CD14-positive monocyte (primary cell): Measurements from ENCODE around the gene ISOC1. TPM values are rescaled to one million over a fixed set of nuclear protein-coding genes. Genes with fewer than 3 reads are reported as not detected.

Experiments
- DNase-seq, 3 donors: peaks; one replicate each; pipeline ENCODE4 v3.0.0-alpha.2; 2011 to 2022
- H2AFZ ChIP-seq: 2 replicates; pipeline ENCODE4 v1.6.0; 2012; ENCODE audit warnings: mild to moderate bottlenecking, low read depth, low read length, inconsistent platforms; ENCODE audit not compliant: insufficient read depth, poor library complexity, severe bottlenecking
- H3K27ac ChIP-seq, 2 donors: 1 replicate in 1 of 2; 2 replicates in 1 of 2; pipeline ENCODE4 v1.5.1; 2012 to 2013; ENCODE audit warnings: low read length in 2 of 2, control low read depth in 1 of 2, inconsistent platforms in 1 of 2, low read depth in 1 of 2, mild to moderate bottlenecking in 1 of 2
- H3K27me3 ChIP-seq, 2 donors: one replicate each; pipeline versions ENCODE4 v1.6.0 to v1.6.1; 2011 to 2013; ENCODE audit warnings: low read length in 2 of 2; ENCODE audit not compliant: control insufficient read depth in 2 of 2, insufficient read depth in 2 of 2
- H3K36me3 ChIP-seq, 2 donors: replicated peaks in 1 of 2; 1 replicate in 1 of 2; 2 replicates in 1 of 2; pipeline versions ENCODE4 v1.5.1 to v1.6.1; 2012 to 2013; ENCODE audit warnings: low read length in 2 of 2, control low read depth in 1 of 2, inconsistent platforms in 1 of 2, mild to moderate bottlenecking in 1 of 2; ENCODE audit not compliant: insufficient read depth in 2 of 2, control insufficient read depth in 1 of 2
- H3K4me1 ChIP-seq, 2 donors: 1 replicate in 1 of 2; 2 replicates in 1 of 2; pipeline versions ENCODE4 v1.5.1 to v1.6.1; 2012 to 2013; ENCODE audit warnings: low read length in 2 of 2, control low read depth in 1 of 2, inconsistent platforms in 1 of 2, mild to moderate bottlenecking in 1 of 2, moderate library complexity in 1 of 2; ENCODE audit not compliant: insufficient read depth in 2 of 2, control insufficient read depth in 1 of 2
- H3K4me2 ChIP-seq: replicated peaks from 2 replicates; pipeline ENCODE3; 2012; ENCODE audit warnings: low read length, moderate library complexity, mild to moderate bottlenecking; ENCODE audit not compliant: poor library complexity, severe bottlenecking; ENCODE audit errors: extremely low read depth
- H3K4me3 ChIP-seq, 3 experiments: fragments of 200-600 bp in 1 of 3; sonication (generic) in 1 of 3; replicated peaks in 1 of 3; 1 replicate in 2 of 3; 2 replicates in 1 of 3; pipeline ENCODE4 v1.5.1; 2011 to 2013; ENCODE audit warnings: low read length in 3 of 3, mild to moderate bottlenecking in 3 of 3, control low read depth in 2 of 3, low read depth in 2 of 3, inconsistent platforms in 1 of 3, moderate library complexity in 1 of 3
- H3K79me2 ChIP-seq: 2 replicates; pipeline ENCODE4 v1.6.0; 2012; ENCODE audit warnings: mild to moderate bottlenecking, control low read depth, inconsistent platforms, low read length, moderate library complexity; ENCODE audit not compliant: insufficient read depth
- H3K9ac ChIP-seq: 2 replicates; pipeline ENCODE4 v1.6.0; 2017; ENCODE audit warnings: low read length, mild to moderate bottlenecking; ENCODE audit not compliant: insufficient read depth, poor library complexity, severe bottlenecking
- H3K9me3 ChIP-seq, 2 donors: replicated peaks in 1 of 2; 1 replicate in 1 of 2; 2 replicates in 1 of 2; pipeline versions ENCODE4 v1.5.1 to v1.6.1; 2012 to 2013; ENCODE audit warnings: low read length in 2 of 2, control low read depth in 1 of 2; ENCODE audit not compliant: control insufficient read depth in 1 of 2, insufficient read depth in 1 of 2
- H4K20me1 ChIP-seq: 2 replicates; pipeline ENCODE4 v1.6.0; 2012; ENCODE audit warnings: mild to moderate bottlenecking, low read length, control low read depth, moderate library complexity; ENCODE audit not compliant: insufficient read depth
- H3K27ac Mint-ChIP-seq, 7 donors: one replicate each; pipeline ENCODE4 v1.8.0; 2020; ENCODE audit warnings: mild to moderate bottlenecking in 7 of 7, mixed read lengths in 7 of 7, moderate library complexity in 6 of 7, inconsistent platforms in 2 of 7
- H3K27me3 Mint-ChIP-seq, 3 donors: one replicate each; pipeline ENCODE4 v1.8.0; 2021 to 2022; ENCODE audit warnings: low read depth in 3 of 3, mild to moderate bottlenecking in 3 of 3, mixed read lengths in 3 of 3, moderate library complexity in 3 of 3, inconsistent platforms in 1 of 3
- H3K36me3 Mint-ChIP-seq, 2 donors: one replicate each; pipeline ENCODE4 v1.8.0; 2020; ENCODE audit warnings: mixed read lengths in 2 of 2, inconsistent platforms in 1 of 2, mild to moderate bottlenecking in 1 of 2
- H3K4me1 Mint-ChIP-seq: one replicate; pipeline ENCODE4 v1.8.0; 2020; ENCODE audit warnings: mild to moderate bottlenecking, mixed read lengths
- H3K4me3 Mint-ChIP-seq, 2 donors: one replicate each; pipeline ENCODE4 v1.8.0; 2020; ENCODE audit warnings: mild to moderate bottlenecking in 2 of 2, mixed read lengths in 2 of 2, moderate library complexity in 1 of 2
- H3K9me3 Mint-ChIP-seq, 7 donors: one replicate each; pipeline ENCODE4 v1.8.0; 2020 to 2022; ENCODE audit warnings: mixed read lengths in 7 of 7, mild to moderate bottlenecking in 6 of 7, moderate library complexity in 6 of 7, inconsistent platforms in 2 of 7
- CTCF ChIP-seq: fragments of 200-600 bp; IDR thresholded peaks from one replicate; pipeline ENCODE4 v1.8.0; 2022; ENCODE audit warnings: antibody characterized with exemption, mild to moderate bottlenecking
- WGBS: methylation state at CpG from one replicate; pipeline ENCODE4 v1.1.5; 2013; ENCODE audit warnings: missing lambda C conversion rate; ENCODE audit not compliant: insufficient coverage; 5-methylcytosine and 5-hydroxymethylcytosine counted together
- intact Hi-C, 2 donors: fragments of 100-400 bp; cut with micrococcal nuclease; formaldehyde crosslinking; loops; one replicate each; pipeline versions ENCODE4 v1.15.0 to v1.15.1; 2023
- polyA plus RNA-seq, 3 donors: library from polyadenylated mRNA; depleted of rRNA in 1 of 3; unstranded in 2 of 3; stranded (reverse) in 1 of 3; fragments of 300-500 nt in 2 of 3; fragments of >200 nt in 1 of 3; fragmentation: Illumina TruSeq in 2 of 3; gene quantifications; 1 replicate in 2 of 3; 2 replicates in 1 of 3; pipeline ENCODE4 v1.2.3, GENCODE V29; 2012 to 2021

ISOC1 gene
- polyA plus RNA-seq, 3 donors = 5.6 to 19.4 (median 16.6) TPM

- Histone ChIP-seq H3K4me3 (no peak overlapping the region), H2AFZ (no peak overlapping the region), H3K4me1 (no peaks in the 10 kb centered on the region), H3K9me3 (peaks cover 0 to 6% of the 10 kb centered on the region in 2 donors), H3K79me2 (no peaks in the 10 kb centered on the region), H3K27ac (no peak overlapping the region), H3K9ac (no peak overlapping the region), H4K20me1 (no peaks in the 10 kb centered on the region), H3K27me3 (no peaks in the 10 kb centered on the region), H3K4me2 (no peak overlapping the region), H3K36me3 (no peaks in the 10 kb centered on the region)
- no peak for TF ChIP-seq CTCF
- H3K36me3 Mint-ChIP-seq = no peaks in the 10 kb centered on the region
- H3K27me3 Mint-ChIP-seq = no peaks in the 10 kb centered on the region
- DNase-seq = no peak
- intact Hi-C loops = no loop called here
- H3K9me3 Mint-ChIP-seq = peaks cover 3 to 17% (median 11%) of the 10 kb centered on the region in 7 donors
- H3K27ac Mint-ChIP-seq = no peak overlapping the region
- no peaks in the 10 kb centered on the region for H3K4me1 Mint-ChIP-seq
- H3K4me3 Mint-ChIP-seq = no peak overlapping the region
- no CpG with 5 or more reads among the region's 2 CpGs for whole genome bisulfite sequencing
Observed at GRCh38 chr5:129048509-129048908, 46.0 kb upstream of the ISOC1 start.

- WGBS = no CpG with 5 or more reads among the region's 2 CpGs
- no peak overlapping the region for H3K4me2 ChIP-seq
- Mint-ChIP-seq H3K27ac (no peak overlapping the region), H3K9me3 (peaks cover under 1 to 14% (median 7%) of the 10 kb centered on the region in 7 donors), H3K27me3 (no peaks in the 10 kb centered on the region), H3K36me3 (no peaks in the 10 kb centered on the region), H3K4me3 (no peak overlapping the region), H3K4me1 (no peaks in the 10 kb centered on the region)
- no peaks in the 10 kb centered on the region for H4K20me1 ChIP-seq
- no peak overlapping the region for H3K4me3 ChIP-seq
- no peaks in the 10 kb centered on the region for H3K36me3 ChIP-seq
- no peak for DNase-seq
- no peaks in the 10 kb centered on the region for H3K27me3 ChIP-seq
- H2AFZ ChIP-seq = no peak overlapping the region
- no peaks in the 10 kb centered on the region for H3K79me2 ChIP-seq
- intact Hi-C loops = no loop called here
- H3K9ac ChIP-seq = no peak overlapping the region
- no peak overlapping the region for H3K27ac ChIP-seq
- H3K9me3 ChIP-seq = no peaks in the 10 kb centered on the region
- no peak for TF ChIP-seq CTCF
- H3K4me1 ChIP-seq = no peaks in the 10 kb centered on the region
Observed at GRCh38 chr5:129049126-129049799, 45.3 kb upstream of the ISOC1 start.
